Sigmoid colon (tissue), 7 donors: Measurements from ENCODE around the gene BCL6B. TPM values are rescaled to one million over a fixed set of nuclear protein-coding genes. Genes with fewer than 3 reads are reported as not detected.

Experiments used
- DNase-seq: peaks from one replicate; pipeline ENCODE4 v3.0.0-alpha.2; 2019
- H3K27ac ChIP-seq, 4 donors: fragments of 200-600 bp; sonication (generic); one replicate each; pipeline ENCODE4 v1.5.1; 2016 to 2019; ENCODE audit warnings: mild to moderate bottlenecking in 1 of 4
- H3K27me3 ChIP-seq, 3 donors: fragments of 200-600 bp; sonication (generic); one replicate each; pipeline ENCODE4 v1.5.1; 2019; ENCODE audit warnings: mild to moderate bottlenecking in 1 of 3
- H3K36me3 ChIP-seq, 4 donors: fragments of 200-600 bp; sonication (generic); one replicate each; pipeline ENCODE4 v1.5.1; 2016 to 2019
- H3K4me1 ChIP-seq, 4 donors: fragments of 200-600 bp; sonication (generic); one replicate each; pipeline ENCODE4 v1.5.1; 2017 to 2019
- H3K4me3 ChIP-seq, 4 donors: fragments of 200-600 bp; sonication (generic); one replicate each; pipeline ENCODE4 v1.5.1; 2017 to 2019; ENCODE audit warnings: mild to moderate bottlenecking in 2 of 4, moderate library complexity in 1 of 4
- H3K9me3 ChIP-seq, 4 donors: fragments of 200-600 bp in 3 of 4; sonication (generic) in 3 of 4; one replicate each; pipeline versions ENCODE4 v1.5.1 to v1.6.1; 2013 to 2019
- CTCF ChIP-seq, 4 experiments: fragments of 450-650 bp in 3 of 4; fragments of 200-600 bp in 1 of 4; IDR thresholded peaks; one replicate each; pipeline ENCODE4 v1.5.1; 2016 to 2019; ENCODE audit warnings: antibody characterized with exemption in 4 of 4, mild to moderate bottlenecking in 3 of 4, moderate library complexity in 2 of 4
- EP300 ChIP-seq, 4 donors: sonication (generic); formaldehyde crosslinking; IDR thresholded peaks; one replicate each; pipeline ENCODE4 v1.6.1; 2017; ENCODE audit warnings: antibody characterized with exemption in 4 of 4
- POLR2A ChIP-seq, 2 donors: fragments of 450-650 bp; IDR thresholded peaks; one replicate each; pipeline ENCODE4 v1.6.1; 2016; ENCODE audit warnings: antibody characterized with exemption in 2 of 2, mild to moderate bottlenecking in 2 of 2, moderate library complexity in 2 of 2
- POLR2AphosphoS5 ChIP-seq, 4 donors: sonication (generic); formaldehyde crosslinking; IDR thresholded peaks; one replicate each; pipeline ENCODE4 v1.6.1; 2017; ENCODE audit warnings: antibody characterized with exemption in 4 of 4
- WGBS, 2 donors: extraction: QIAGEN DNeasy Blood & Tissue Kit; methylation state at CpG; one replicate each; pipeline ENCODE4 v1.1.7; 2013; 5-methylcytosine and 5-hydroxymethylcytosine counted together
- intact Hi-C: fragments of 100-400 bp; cut with DNase I; formaldehyde crosslinking; loops from one replicate; pipeline ENCODE4 v1.15.1; 2023
- polyA plus RNA-seq, 3 donors: library from polyadenylated mRNA; stranded (reverse); fragments of 200-250 nt; gene quantifications; one replicate each; pipeline ENCODE4 v1.2.3, GENCODE V29; 2013
- total RNA-seq, 4 donors: library from RNA; depleted of rRNA; stranded (reverse); fragments of >200 nt; gene quantifications; one replicate each; pipeline ENCODE4 v1.1.0, GENCODE V29; 2016
- donor health status: healthy with polysubstance abuse.
- donor health status: Bipolar disorder and iron deficiency.
- donor health status: healthy.

The BCL6B gene
- total and polyA plus RNA-seq, 7 donors, result 0.46 to 3.6 (median 2.6) TPM

GRCh38 chr17:7017827-7018200, 5.0 kb upstream of the BCL6B start:
- Histone ChIP-seq H3K36me3 (peaks cover 0 to 12% (median 5%) of the 10 kb centered on the region in 4 donors), H3K4me1 (peaks cover 0 to 73% (median 62%) of the 10 kb centered on the region in 4 donors), H3K27me3 (peaks cover 8 to 16% (median 11%) of the 10 kb centered on the region in 3 donors), H3K4me3 (peak overlapping the region; percentile 65 to 73 (median 71)), H3K9me3 (no peaks in the 10 kb centered on the region), H3K27ac (peak overlapping the region; percentile 88 to 98 (median 96))
- WGBS, 2 donors, result 62 to 77% methylated on average over 12 of the region's 12 CpGs
- intact Hi-C loops, result no loop called here
- no peak for DNase-seq
- no peak for TF ChIP-seq POLR2AphosphoS5 (IDR thresholded peaks at IDR 0.05)
- TF ChIP-seq POLR2A (IDR thresholded peaks at IDR 0.05), result no peak
- no peak for TF ChIP-seq EP300 (IDR thresholded peaks at IDR 0.05)
- no peak for TF ChIP-seq CTCF (IDR thresholded peaks at IDR 0.05)

DNA sequence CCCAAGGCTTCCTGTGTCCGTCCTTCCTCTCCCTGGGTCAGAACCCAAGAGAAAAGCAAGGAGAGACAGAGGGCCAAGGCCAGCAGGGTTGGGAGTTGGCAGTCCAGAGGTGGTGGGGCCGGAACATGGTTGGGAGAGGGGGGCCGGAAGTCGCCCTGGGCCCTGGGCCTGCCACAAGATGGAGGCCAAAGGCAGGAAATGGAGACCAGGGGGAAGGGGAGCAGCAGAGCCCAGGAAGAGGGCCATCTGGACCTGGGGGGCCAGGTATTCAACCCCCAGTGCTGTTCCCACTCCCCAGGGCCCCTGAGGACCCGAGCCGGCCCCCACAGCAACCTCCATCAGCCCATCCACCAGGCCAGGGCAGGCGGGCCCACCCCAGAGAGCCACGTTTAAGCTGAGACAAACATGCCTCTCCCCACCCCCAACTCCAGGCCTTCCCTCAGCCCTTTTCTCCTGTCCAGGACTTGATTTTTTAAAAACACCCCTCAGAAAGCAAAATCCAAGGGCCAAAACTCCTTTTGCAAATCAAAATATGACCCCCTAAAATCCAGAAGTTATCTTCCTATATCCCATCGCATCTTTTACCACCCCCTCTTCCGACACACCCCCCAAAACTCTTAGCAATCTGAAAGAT, 4.4 kb upstream of the BCL6B start:
- intact Hi-C loops, result no loop called here
- H3K27ac ChIP-seq, result peak overlapping the region; percentile 88 to 98 (median 96)
- WGBS, 2 donors, result 83 to 85% methylated on average over 10 of the region's 10 CpGs
- peaks cover 0 to 12% (median 5%) of the 10 kb centered on the region in 4 donors for H3K36me3 ChIP-seq
- no peaks in the 10 kb centered on the region for H3K9me3 ChIP-seq
- peak overlapping the region; percentile 65 to 73 (median 71) for H3K4me3 ChIP-seq
- H3K4me1 ChIP-seq, result peaks cover 0 to 74% (median 64%) of the 10 kb centered on the region in 4 donors
- TF ChIP-seq POLR2AphosphoS5 (IDR thresholded peaks at IDR 0.05) (peak in 2 of 4 donors; percentile 25 to 49), EP300 (IDR thresholded peaks at IDR 0.05) (no peak)
- H3K27me3 ChIP-seq, result peaks cover 9 to 23% (median 17%) of the 10 kb centered on the region in 3 donors
- peak; percentile 91 for DNase-seq

GRCh38 chr17:7019367-7019766, 3.5 kb upstream of the BCL6B start:
- Histone ChIP-seq H3K27me3 (peaks cover 9 to 30% (median 18%) of the 10 kb centered on the region in 3 donors), H3K4me1 (peaks cover 0 to 70% (median 59%) of the 10 kb centered on the region in 4 donors), H3K27ac (peak overlapping the region; percentile 88 to 98 (median 96)), H3K36me3 (peaks cover 0 to 12% (median 5%) of the 10 kb centered on the region in 4 donors), H3K4me3 (peak overlapping the region; percentile 65 to 73 (median 71)), H3K9me3 (no peaks in the 10 kb centered on the region)
- WGBS, 2 donors, result 42 to 59% methylated on average over 10 of the region's 10 CpGs
- DNase-seq, result no peak
- intact Hi-C loops, result no loop called here
- no peak for TF ChIP-seq POLR2AphosphoS5 (IDR thresholded peaks at IDR 0.05)
- no peak for TF ChIP-seq POLR2A (IDR thresholded peaks at IDR 0.05)
- no peak for TF ChIP-seq EP300 (IDR thresholded peaks at IDR 0.05)
- TF ChIP-seq CTCF (IDR thresholded peaks at IDR 0.05), result no peak

DNA sequence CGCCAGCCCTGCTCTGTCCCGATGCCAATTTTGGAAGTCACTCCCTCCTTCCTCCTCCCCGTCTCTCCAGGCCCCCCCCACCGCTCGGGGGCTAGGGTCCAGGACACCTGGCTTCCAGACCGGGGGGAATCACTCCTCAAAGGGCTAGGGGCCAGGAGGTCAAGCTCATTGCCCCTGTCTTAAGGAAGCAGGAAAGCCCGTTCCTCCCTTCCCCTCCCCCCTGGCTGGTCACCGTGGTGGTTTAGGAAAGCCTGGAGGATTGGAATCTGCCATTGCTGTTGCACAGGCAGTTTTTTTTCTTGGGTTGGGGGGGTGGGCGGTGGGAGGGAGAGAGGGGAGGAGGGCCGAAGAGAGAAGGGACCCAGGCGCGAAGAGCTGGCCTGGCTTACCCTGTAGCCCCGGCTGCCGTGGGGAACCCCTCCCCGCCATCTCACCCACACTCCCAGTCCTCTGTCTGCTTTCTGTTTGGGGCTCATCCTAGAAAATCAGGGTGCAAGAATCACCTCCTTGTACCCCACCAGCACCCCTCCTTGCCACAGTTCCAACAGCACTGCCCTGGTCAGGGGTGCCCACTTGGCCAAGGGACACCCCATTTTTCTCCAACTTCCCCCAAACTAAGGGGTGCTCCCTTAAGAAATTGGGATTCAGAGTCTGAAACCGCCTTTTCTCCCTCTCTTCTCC, 2.9 kb upstream of the BCL6B start:
- peak; percentile 83 for DNase-seq
- Histone ChIP-seq H3K36me3 (peaks cover 0 to 12% (median 5%) of the 10 kb centered on the region in 4 donors), H3K27me3 (peaks cover 9 to 30% (median 18%) of the 10 kb centered on the region in 3 donors), H3K4me3 (peak overlapping the region; percentile 65 to 73 (median 71)), H3K9me3 (no peaks in the 10 kb centered on the region), H3K27ac (peak overlapping the region; percentile 88 to 98 (median 96)), H3K4me1 (peaks cover 0 to 69% (median 59%) of the 10 kb centered on the region in 4 donors)
- peak in 2 of 4 donors; percentile 22 to 31 for TF ChIP-seq POLR2AphosphoS5 (IDR thresholded peaks at IDR 0.05)
- no peak for TF ChIP-seq EP300 (IDR thresholded peaks at IDR 0.05)
- TF ChIP-seq CTCF (IDR thresholded peaks at IDR 0.05), result no peak
- WGBS, 2 donors, result 14 to 29% methylated on average over 16 of the region's 16 CpGs
- intact Hi-C loops, result loop anchor here (5.0 kb wide), 1 partner anchor 108 kb away; no protein-coding TSS in a partner anchor
